ENCODE measurements around the gene GATA2. TPM values are rescaled to one million over a fixed set of nuclear protein-coding genes. Genes with fewer than 3 reads are reported as not detected.
A peak's percentile ranks its signal among the peaks of the same experiment; 100 is the strongest.

GATA2 gene
- total and polyA plus RNA-seq, 4 experiments from 2014 or later: not detected

DNA sequence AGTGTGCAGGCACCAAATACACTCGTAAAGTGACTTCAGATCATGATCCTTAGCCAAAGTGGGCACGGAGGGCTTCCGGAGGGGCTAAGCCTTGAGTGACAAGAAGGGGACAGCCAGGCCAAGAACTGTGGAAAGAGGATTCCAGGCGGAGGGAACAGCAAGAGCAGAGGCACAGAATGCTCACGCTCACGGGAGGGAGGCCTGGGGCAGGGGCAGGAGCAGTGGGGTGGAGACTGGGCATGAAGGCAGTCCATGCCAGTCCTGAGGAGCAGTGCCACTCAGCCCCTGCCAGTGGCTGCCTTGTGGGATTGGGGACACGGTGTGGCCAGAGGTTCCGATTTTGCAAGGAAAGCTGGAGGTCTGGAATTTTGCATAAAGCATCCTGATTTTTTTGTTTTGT is 62.3 kb downstream of the GATA2 start:
- H3K27me3 ChIP-seq (ENCODE audit: insufficient read depth, low read length): peaks cover 4% of the 10 kb centered on the region
- no peaks in the 10 kb centered on the region for H3K9me3 ChIP-seq (ENCODE audit: control insufficient read depth in 1 of 2, low read length in 2 of 2)
- ChIA-PET CTCF (ENCODE audit: partially characterized antibody) (interaction anchor here (1.7 kb wide), 1 partner anchor 178 kb away, joined by 5 read pairs; no protein-coding TSS in a partner anchor), POLR2A (ENCODE audit: partially characterized antibody) (interaction anchor here (0.6 kb wide), 1 partner anchor 178 kb away, joined by 3 read pairs; no protein-coding TSS in a partner anchor)
- peak overlapping the region in 1 of 7 donors; percentile 61 for H3K27ac Mint-ChIP-seq
- H3K4me1 Mint-ChIP-seq: peaks cover 7 to 18% (median 11%) of the 10 kb centered on the region in 4 donors
- peaks cover 3% of the 10 kb centered on the region for H3K4me1 ChIP-seq (ENCODE audit: insufficient read depth, low read length)
- no peak overlapping the region for H3K4me3 ChIP-seq (ENCODE audit: low read length in 2 of 2)
- H3K9me3 Mint-ChIP-seq: no peaks in the 10 kb centered on the region
- intact Hi-C loops (cut with micrococcal nuclease): no loop called here
- H3K36me3 ChIP-seq (ENCODE audit: insufficient read depth, low read length): no peaks in the 10 kb centered on the region
- DNase-seq: no peak
- peak overlapping the region in 1 of 8 donors; percentile 13 for H3K4me3 Mint-ChIP-seq
- H3K27me3 Mint-ChIP-seq: peaks cover 33 to 35% of the 10 kb centered on the region in 2 donors
- peaks cover 0 to 6% of the 10 kb centered on the region in 2 donors for H3K36me3 Mint-ChIP-seq
- H3K27ac ChIP-seq (ENCODE audit: low read depth, low read length): no peak overlapping the region

DNA sequence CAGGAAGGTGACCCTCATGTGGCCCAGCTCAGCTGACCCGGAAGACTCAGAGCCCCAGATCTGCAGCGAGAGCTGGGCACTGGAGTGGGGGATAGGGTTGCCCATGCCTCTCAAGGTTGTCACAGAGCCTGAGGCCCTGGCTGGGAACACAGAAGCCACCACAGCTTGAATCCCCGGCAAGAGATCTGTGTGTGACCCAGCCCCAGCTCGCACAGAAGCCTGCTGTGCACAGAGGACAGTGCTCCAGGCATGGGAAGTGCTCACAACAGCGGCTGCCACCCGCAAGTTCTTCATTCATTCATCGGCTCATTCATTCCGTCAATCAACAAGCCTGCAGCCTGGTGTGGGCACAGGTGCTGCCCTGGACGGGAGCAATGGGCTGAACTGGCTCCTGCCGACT is 62.7 kb downstream of the GATA2 start:
- ChIA-PET CTCF (ENCODE audit: partially characterized antibody) (interaction anchor here (1.7 kb wide), 1 partner anchor 179 kb away, joined by 5 read pairs; no protein-coding TSS in a partner anchor), POLR2A (ENCODE audit: partially characterized antibody) (no interaction called here)
- H3K27ac Mint-ChIP-seq: no peak overlapping the region
- peaks cover 0 to 6% of the 10 kb centered on the region in 2 donors for H3K36me3 Mint-ChIP-seq
- H3K4me1 ChIP-seq (ENCODE audit: insufficient read depth, low read length): peaks cover 3% of the 10 kb centered on the region
- intact Hi-C loops (cut with micrococcal nuclease): no loop called here
- H3K4me3 Mint-ChIP-seq: peak overlapping the region in 1 of 8 donors; percentile 13
- DNase-seq: no peak
- no peaks in the 10 kb centered on the region for H3K36me3 ChIP-seq (ENCODE audit: insufficient read depth, low read length)
- H3K27ac ChIP-seq (ENCODE audit: low read depth, low read length): no peak overlapping the region
- H3K4me3 ChIP-seq (ENCODE audit: low read length in 2 of 2): no peak overlapping the region
- peaks cover 4% of the 10 kb centered on the region for H3K27me3 ChIP-seq (ENCODE audit: insufficient read depth, low read length)
- H3K9me3 ChIP-seq (ENCODE audit: control insufficient read depth in 1 of 2, low read length in 2 of 2): no peaks in the 10 kb centered on the region
- H3K27me3 Mint-ChIP-seq: peaks cover 33 to 35% of the 10 kb centered on the region in 2 donors
- H3K9me3 Mint-ChIP-seq: no peaks in the 10 kb centered on the region
- peaks cover 7 to 18% (median 11%) of the 10 kb centered on the region in 4 donors for H3K4me1 Mint-ChIP-seq

DNA sequence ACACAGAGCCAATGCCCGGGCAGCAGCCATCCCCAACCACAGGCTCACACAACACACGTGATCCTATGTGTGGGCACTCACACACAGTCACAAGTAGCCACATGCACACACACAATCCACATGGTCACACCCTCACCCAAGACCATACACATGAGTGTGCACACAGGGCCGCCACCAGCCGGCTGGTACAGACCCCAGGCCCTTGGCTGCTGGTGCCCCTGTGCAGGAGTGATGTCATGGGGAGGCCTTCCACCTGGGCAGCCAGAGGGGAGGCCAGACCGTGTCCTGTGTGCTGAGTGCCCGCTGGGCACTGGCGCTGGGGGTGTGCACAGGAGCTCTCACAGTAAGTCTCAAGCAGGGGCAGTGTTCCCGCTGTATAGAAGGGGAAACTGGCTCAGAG is 63.2 kb downstream of the GATA2 start:
- H3K9me3 Mint-ChIP-seq: no peaks in the 10 kb centered on the region
- H3K4me3 Mint-ChIP-seq: no peak overlapping the region
- peaks cover 33 to 35% of the 10 kb centered on the region in 2 donors for H3K27me3 Mint-ChIP-seq
- Histone ChIP-seq H3K4me1 (ENCODE audit: insufficient read depth, low read length) (peaks cover 3% of the 10 kb centered on the region), H3K27me3 (ENCODE audit: insufficient read depth, low read length) (peaks cover 4% of the 10 kb centered on the region), H3K36me3 (ENCODE audit: insufficient read depth, low read length) (no peaks in the 10 kb centered on the region), H3K4me3 (ENCODE audit: low read length in 2 of 2) (no peak overlapping the region), H3K9me3 (ENCODE audit: control insufficient read depth in 1 of 2, low read length in 2 of 2) (no peaks in the 10 kb centered on the region), H3K27ac (ENCODE audit: low read depth, low read length) (no peak overlapping the region)
- CTCF ChIA-PET (ENCODE audit: partially characterized antibody): interaction anchor here (1.7 kb wide), 1 partner anchor 179 kb away, joined by 5 read pairs; no protein-coding TSS in a partner anchor
- POLR2A ChIA-PET (ENCODE audit: partially characterized antibody): no interaction called here
- H3K4me1 Mint-ChIP-seq: peaks cover 7 to 18% (median 11%) of the 10 kb centered on the region in 4 donors
- DNase-seq: no peak
- H3K36me3 Mint-ChIP-seq: peaks cover 0 to 6% of the 10 kb centered on the region in 2 donors
- H3K27ac Mint-ChIP-seq: no peak overlapping the region
- intact Hi-C loops (cut with micrococcal nuclease): no loop called here

Other genes with a start within 250 kb of the GATA2 start
- gene DNAJB8, start 26.3 kb downstream of the GATA2 start, total RNA-seq: not detected
- not detected for gene DNAJB8, start 26.3 kb downstream of the GATA2 start, polyA plus RNA-seq
- 100 to 1,000 TPM; 121 to 127 TPM for gene RPN1, start 157.6 kb upstream of the GATA2 start, total RNA-seq
- 100 to 1,000 TPM; 249 to 320 TPM for gene RPN1, start 157.6 kb upstream of the GATA2 start, polyA plus RNA-seq
- 100 to 1,000 TPM; 141 to 152 TPM for gene RAB7A, start 233.0 kb upstream of the GATA2 start, total RNA-seq
- gene RAB7A, start 233.0 kb upstream of the GATA2 start, polyA plus RNA-seq: 100 to 1,000 TPM; 185 to 269 TPM

All from CD4-positive, alpha-beta memory T cell (primary cell).